ENCODE data around the gene MAPK14. TPM values are rescaled to one million over a fixed set of nuclear protein-coding genes. Genes with fewer than 3 reads are reported as not detected.

The MAPK14 gene
- total and polyA plus RNA-seq, 9 of the 15 experiments (the other 6 are each of a cell fraction or from before 2014, with no cell fraction given), result 8.8 to 62.7 (median 35.5) TPM

DNA sequence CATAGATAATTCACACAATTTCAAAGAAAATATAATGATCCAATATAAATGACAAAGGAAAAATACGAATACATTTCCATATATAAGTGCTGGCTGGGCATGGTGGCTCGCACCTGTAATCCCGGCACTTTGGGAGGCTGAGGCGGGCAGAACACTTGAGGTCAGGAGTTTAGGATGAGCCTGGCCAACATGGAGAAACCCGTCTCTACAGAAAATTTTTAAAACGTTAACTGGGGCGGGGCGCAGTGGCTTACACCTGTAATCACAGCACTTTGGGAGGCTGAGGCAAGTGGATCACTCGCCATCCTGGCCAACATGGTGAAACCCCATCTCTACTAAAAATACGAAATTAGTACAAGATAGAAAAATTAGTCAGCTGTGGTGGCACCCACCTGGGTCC is 87.8 kb downstream of the MAPK14 start:
- TF ChIP-seq, protein P1, sequence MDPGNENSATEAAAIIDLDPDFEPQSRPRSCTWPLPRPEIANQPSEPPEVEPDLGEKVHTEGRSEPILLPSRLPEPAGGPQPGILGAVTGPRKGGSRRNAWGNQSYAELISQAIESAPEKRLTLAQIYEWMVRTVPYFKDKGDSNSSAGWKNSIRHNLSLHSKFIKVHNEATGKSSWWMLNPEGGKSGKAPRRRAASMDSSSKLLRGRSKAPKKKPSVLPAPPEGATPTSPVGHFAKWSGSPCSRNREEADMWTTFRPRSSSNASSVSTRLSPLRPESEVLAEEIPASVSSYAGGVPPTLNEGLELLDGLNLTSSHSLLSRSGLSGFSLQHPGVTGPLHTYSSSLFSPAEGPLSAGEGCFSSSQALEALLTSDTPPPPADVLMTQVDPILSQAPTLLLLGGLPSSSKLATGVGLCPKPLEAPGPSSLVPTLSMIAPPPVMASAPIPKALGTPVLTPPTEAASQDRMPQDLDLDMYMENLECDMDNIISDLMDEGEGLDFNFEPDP (CRISPR knock-in tag; IDR thresholded peaks at IDR 0.05), result no peak
- TF ChIP-seq PHF20 (IDR thresholded peaks at IDR 0.05; ENCODE audit: partially characterized antibody), result no peak
- TF ChIP-seq, protein P2, sequence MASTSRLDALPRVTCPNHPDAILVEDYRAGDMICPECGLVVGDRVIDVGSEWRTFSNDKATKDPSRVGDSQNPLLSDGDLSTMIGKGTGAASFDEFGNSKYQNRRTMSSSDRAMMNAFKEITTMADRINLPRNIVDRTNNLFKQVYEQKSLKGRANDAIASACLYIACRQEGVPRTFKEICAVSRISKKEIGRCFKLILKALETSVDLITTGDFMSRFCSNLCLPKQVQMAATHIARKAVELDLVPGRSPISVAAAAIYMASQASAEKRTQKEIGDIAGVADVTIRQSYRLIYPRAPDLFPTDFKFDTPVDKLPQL (IDR thresholded peaks at IDR 0.05; ENCODE audit: extremely low read depth, insufficient read length), result no peak
- TF ChIP-seq ZNF561 (CRISPR knock-in tag; conservative IDR thresholded peaks at IDR 0.05), result no peak
- TF ChIP-seq SMC3 (conservative IDR thresholded peaks at IDR 0.05; ENCODE audit: insufficient read depth, low read depth, low read length), result no peak
- TF ChIP-seq TCF7L2 (IDR thresholded peaks at IDR 0.05; ENCODE audit: low read depth, low read length), result no peak
- TF ChIP-seq CHD2 (IDR thresholded peaks at IDR 0.05; ENCODE audit: low read depth, low read length), result no peak
- TF ChIP-seq HDAC6 (IDR thresholded peaks at IDR 0.05; ENCODE audit: low read depth, low read length), result no peak
- TF ChIP-seq, protein P3, sequence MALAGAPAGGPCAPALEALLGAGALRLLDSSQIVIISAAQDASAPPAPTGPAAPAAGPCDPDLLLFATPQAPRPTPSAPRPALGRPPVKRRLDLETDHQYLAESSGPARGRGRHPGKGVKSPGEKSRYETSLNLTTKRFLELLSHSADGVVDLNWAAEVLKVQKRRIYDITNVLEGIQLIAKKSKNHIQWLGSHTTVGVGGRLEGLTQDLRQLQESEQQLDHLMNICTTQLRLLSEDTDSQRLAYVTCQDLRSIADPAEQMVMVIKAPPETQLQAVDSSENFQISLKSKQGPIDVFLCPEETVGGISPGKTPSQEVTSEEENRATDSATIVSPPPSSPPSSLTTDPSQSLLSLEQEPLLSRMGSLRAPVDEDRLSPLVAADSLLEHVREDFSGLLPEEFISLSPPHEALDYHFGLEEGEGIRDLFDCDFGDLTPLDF (CRISPR knock-in tag; IDR thresholded peaks at IDR 0.05), result no peak
- no peak for TF ChIP-seq ZNF699 (CRISPR knock-in tag; IDR thresholded peaks at IDR 0.05; ENCODE audit: insufficient replicate concordance)
- TF ChIP-seq MECOM (CRISPR knock-in tag; IDR thresholded peaks at IDR 0.05), result no peak
- no peak for TF ChIP-seq FOXK2 (conservative IDR thresholded peaks at IDR 0.05 in 1 of 2, IDR thresholded peaks at IDR 0.05 in 1 of 2; ENCODE audit: low read depth in 2 of 2)
- TF ChIP-seq BHLHE40 (IDR thresholded peaks at IDR 0.05; ENCODE audit: low read length), result no peak
- no peak for TF ChIP-seq NR3C1 (CRISPR knock-in tag; IDR thresholded peaks at IDR 0.05)
- TF ChIP-seq, protein P4, sequence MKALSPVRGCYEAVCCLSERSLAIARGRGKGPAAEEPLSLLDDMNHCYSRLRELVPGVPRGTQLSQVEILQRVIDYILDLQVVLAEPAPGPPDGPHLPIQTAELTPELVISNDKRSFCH (CRISPR knock-in tag; IDR thresholded peaks at IDR 0.05), result no peak
- TF ChIP-seq, protein P4 (tag; IDR thresholded peaks at IDR 0.05), result no peak
- TF ChIP-seq ZNF197 (CRISPR knock-in tag; IDR thresholded peaks at IDR 0.05; ENCODE audit: low read depth), result no peak
- no peak for TF ChIP-seq ZNF780A (CRISPR knock-in tag; IDR thresholded peaks at IDR 0.05)
- TF ChIP-seq, protein P5, sequence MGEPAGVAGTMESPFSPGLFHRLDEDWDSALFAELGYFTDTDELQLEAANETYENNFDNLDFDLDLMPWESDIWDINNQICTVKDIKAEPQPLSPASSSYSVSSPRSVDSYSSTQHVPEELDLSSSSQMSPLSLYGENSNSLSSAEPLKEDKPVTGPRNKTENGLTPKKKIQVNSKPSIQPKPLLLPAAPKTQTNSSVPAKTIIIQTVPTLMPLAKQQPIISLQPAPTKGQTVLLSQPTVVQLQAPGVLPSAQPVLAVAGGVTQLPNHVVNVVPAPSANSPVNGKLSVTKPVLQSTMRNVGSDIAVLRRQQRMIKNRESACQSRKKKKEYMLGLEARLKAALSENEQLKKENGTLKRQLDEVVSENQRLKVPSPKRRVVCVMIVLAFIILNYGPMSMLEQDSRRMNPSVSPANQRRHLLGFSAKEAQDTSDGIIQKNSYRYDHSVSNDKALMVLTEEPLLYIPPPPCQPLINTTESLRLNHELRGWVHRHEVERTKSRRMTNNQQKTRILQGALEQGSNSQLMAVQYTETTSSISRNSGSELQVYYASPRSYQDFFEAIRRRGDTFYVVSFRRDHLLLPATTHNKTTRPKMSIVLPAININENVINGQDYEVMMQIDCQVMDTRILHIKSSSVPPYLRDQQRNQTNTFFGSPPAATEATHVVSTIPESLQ (CRISPR knock-in tag; IDR thresholded peaks at IDR 0.05), result no peak
- in situ Hi-C loops (cut with MboI), result no loop called here
- 89% methylated on average over 10 of the region's 10 CpGs for WGBS (ENCODE audit: insufficient coverage, low coverage, missing lambda C conversion rate)
- FAIRE-seq (no peak), DNase-seq (ENCODE audit: extremely low read depth in 1 of 4, low spot score in 3 of 4) (no peak), ATAC-seq (no peak)
- no peak overlapping the region for H3K4me2 ChIP-seq (ENCODE audit: insufficient read depth, low read length)
- H3K36me3 ChIP-seq (ENCODE audit: control insufficient read depth, insufficient read depth, low read length), result peaks cover 12% of the 10 kb centered on the region; the same call in 1 of the 3 replicates
- no peaks in the 10 kb centered on the region for H3K79me2 ChIP-seq (ENCODE audit: control insufficient read depth, insufficient read depth, low read length)
- no peaks in the 10 kb centered on the region for H3K9me3 ChIP-seq (replicated peaks; ENCODE audit: control insufficient read depth, insufficient read depth, low read depth, low read length)
- H3K9ac ChIP-seq (ENCODE audit: insufficient read depth in 1 of 2, low read depth in 2 of 2, low read length in 2 of 2), result no peak overlapping the region
- no peaks in the 10 kb centered on the region for H4K20me1 ChIP-seq (replicated peaks; ENCODE audit: control insufficient read depth, insufficient read depth, low read length)
- no peak overlapping the region for H3K27ac ChIP-seq (ENCODE audit: extremely low read depth, low read depth, low read length)
- ChIA-PET CTCF (ENCODE audit: low intra/inter-chr PET ratio) (no interaction called here), POLR2A (interaction anchor here (0.6 to 0.9 kb wide), 4 partner anchors 12 to 249 kb away, joined by 3 to 4 read pairs (median 3); no protein-coding TSS in a partner anchor)
- no peak overlapping the region for H2AFZ ChIP-seq (ENCODE audit: low read depth, low read length)
- H3K4me1 ChIP-seq (replicated peaks in 1 of 2; ENCODE audit: control insufficient read depth in 2 of 2, insufficient read depth in 2 of 2, low read length in 2 of 2), result peaks cover 29 to 48% of the 10 kb centered on the region in 2 experiments
- H3K4me3 ChIP-seq, result no peak overlapping the region
- no TSS peak for BruUV-seq (replicated peaks)
- intact Hi-C loops (cut with micrococcal nuclease), result no loop called here
- H3K27me3 ChIP-seq (ENCODE audit: control insufficient read depth in 2 of 2, insufficient read depth in 2 of 2, low read length in 2 of 2), result no peaks in the 10 kb centered on the region
- H3K9me1 ChIP-seq (ENCODE audit: control insufficient read depth, insufficient read depth, low read length), result peaks cover 3% of the 10 kb centered on the region
